Measurements from ENCODE around the gene CDC42EP3. TPM values are rescaled to one million over a fixed set of nuclear protein-coding genes. Genes with fewer than 3 reads are reported as not detected.

Gene CDC42EP3
- total RNA-seq, 1 donor from 2014 or later = 9.8 TPM

GRCh38 chr2:37627710-37628109, 43.7 kb downstream of the CDC42EP3 start:
- Mint-ChIP-seq H3K9me3 (no peaks in the 10 kb centered on the region), H3K4me3 (ENCODE audit: low read depth) (no peak overlapping the region), H3K36me3 (ENCODE audit: low read depth) (no peaks in the 10 kb centered on the region), H3K27me3 (ENCODE audit: low read depth) (peaks cover 4% of the 10 kb centered on the region), H3K4me1 (ENCODE audit: low read depth) (peaks cover 49% of the 10 kb centered on the region), H3K27ac (no peak overlapping the region)
- intact Hi-C loops (cut with micrococcal nuclease) = loop anchor here (10.0 kb wide), 1 partner anchor 253 kb away; no protein-coding TSS in a partner anchor
- no peak for DNase-seq (ENCODE audit: low spot score)

- peaks cover 48% of the 10 kb centered on the region for H3K4me1 Mint-ChIP-seq (ENCODE audit: low read depth)
These were observed 45.5 kb downstream of the CDC42EP3 start for GRCh38 chr2:37625796-37626571.

GRCh38 chr2:37625156-37625555, 46.3 kb downstream of the CDC42EP3 start:
- no peaks in the 10 kb centered on the region for H3K36me3 Mint-ChIP-seq (ENCODE audit: low read depth)
- H3K4me1 Mint-ChIP-seq (ENCODE audit: low read depth) = peaks cover 42% of the 10 kb centered on the region
- DNase-seq (ENCODE audit: low spot score) = no peak
- H3K9me3 Mint-ChIP-seq = no peaks in the 10 kb centered on the region
- H3K4me3 Mint-ChIP-seq (ENCODE audit: low read depth) = no peak overlapping the region
- intact Hi-C loops (cut with micrococcal nuclease) = loop anchor here (10.0 kb wide), 1 partner anchor 250 kb away; no protein-coding TSS in a partner anchor
- H3K27me3 Mint-ChIP-seq (ENCODE audit: low read depth) = no peaks in the 10 kb centered on the region
- H3K27ac Mint-ChIP-seq = peak overlapping the region; percentile 2

More at GRCh38 chr2:37625796-37626571, 45.5 kb downstream of the CDC42EP3 start:
- no peaks in the 10 kb centered on the region for H3K27me3 Mint-ChIP-seq (ENCODE audit: low read depth)
- no peak overlapping the region for H3K4me3 Mint-ChIP-seq (ENCODE audit: low read depth)
- intact Hi-C loops (cut with micrococcal nuclease) = loop anchor here (10.0 kb wide), 1 partner anchor 251 kb away; no protein-coding TSS in a partner anchor
- H3K36me3 Mint-ChIP-seq (ENCODE audit: low read depth) = no peaks in the 10 kb centered on the region
- H3K9me3 Mint-ChIP-seq = no peaks in the 10 kb centered on the region
- peak overlapping the region; percentile 74 for H3K27ac Mint-ChIP-seq
- DNase-seq (ENCODE audit: low spot score) = no peak

- DNase-seq (ENCODE audit: low spot score) = no peak
- Mint-ChIP-seq H3K27ac (peak overlapping the region; percentile 30), H3K4me3 (ENCODE audit: low read depth) (no peak overlapping the region), H3K27me3 (ENCODE audit: low read depth) (no peaks in the 10 kb centered on the region), H3K36me3 (ENCODE audit: low read depth) (no peaks in the 10 kb centered on the region), H3K9me3 (no peaks in the 10 kb centered on the region), H3K4me1 (ENCODE audit: low read depth) (peaks cover 42% of the 10 kb centered on the region)
- intact Hi-C loops (cut with micrococcal nuclease) = loop anchor here (1.0 to 10.0 kb wide), 3 partner anchors 11 to 249 kb away; no protein-coding TSS in a partner anchor
These were observed 47.2 kb downstream of the CDC42EP3 start for GRCh38 chr2:37623971-37624900.

GRCh38 chr2:37623406-37623805, 48.0 kb downstream of the CDC42EP3 start:
- H3K27ac Mint-ChIP-seq = no peak overlapping the region
- no peak overlapping the region for H3K4me3 Mint-ChIP-seq (ENCODE audit: low read depth)
- intact Hi-C loops (cut with micrococcal nuclease) = loop anchor here (10.0 kb wide), 1 partner anchor 249 kb away; no protein-coding TSS in a partner anchor
- H3K36me3 Mint-ChIP-seq (ENCODE audit: low read depth) = no peaks in the 10 kb centered on the region
- DNase-seq (ENCODE audit: low spot score) = no peak
- H3K4me1 Mint-ChIP-seq (ENCODE audit: low read depth) = peaks cover 42% of the 10 kb centered on the region
- H3K9me3 Mint-ChIP-seq = no peaks in the 10 kb centered on the region
- no peaks in the 10 kb centered on the region for H3K27me3 Mint-ChIP-seq (ENCODE audit: low read depth)

- Mint-ChIP-seq H3K27ac (no peak overlapping the region), H3K9me3 (no peaks in the 10 kb centered on the region), H3K4me1 (ENCODE audit: low read depth) (peaks cover 42% of the 10 kb centered on the region), H3K36me3 (ENCODE audit: low read depth) (no peaks in the 10 kb centered on the region), H3K4me3 (ENCODE audit: low read depth) (no peak overlapping the region), H3K27me3 (ENCODE audit: low read depth) (no peaks in the 10 kb centered on the region)
- no peak for DNase-seq (ENCODE audit: low spot score)
- intact Hi-C loops (cut with micrococcal nuclease) = loop anchor here (10.0 kb wide), 1 partner anchor 248 kb away; no protein-coding TSS in a partner anchor
These were observed 48.9 kb downstream of the CDC42EP3 start for GRCh38 chr2:37622450-37623100.

- H3K9me3 Mint-ChIP-seq = no peaks in the 10 kb centered on the region
- H3K27me3 Mint-ChIP-seq (ENCODE audit: low read depth) = no peaks in the 10 kb centered on the region
- H3K27ac Mint-ChIP-seq = no peak overlapping the region
- no peak for DNase-seq (ENCODE audit: low spot score)
- peaks cover 37% of the 10 kb centered on the region for H3K4me1 Mint-ChIP-seq (ENCODE audit: low read depth)
- intact Hi-C loops (cut with micrococcal nuclease) = loop anchor here (10.0 kb wide), 1 partner anchor 246 kb away; no protein-coding TSS in a partner anchor
- H3K36me3 Mint-ChIP-seq (ENCODE audit: low read depth) = no peaks in the 10 kb centered on the region
- no peak overlapping the region for H3K4me3 Mint-ChIP-seq (ENCODE audit: low read depth)
These were observed 50.2 kb downstream of the CDC42EP3 start for GRCh38 chr2:37621199-37621598.

GRCh38 chr2:37619959-37620300, 51.5 kb downstream of the CDC42EP3 start:
- Mint-ChIP-seq H3K4me3 (ENCODE audit: low read depth) (no peak overlapping the region), H3K27me3 (ENCODE audit: low read depth) (no peaks in the 10 kb centered on the region), H3K4me1 (ENCODE audit: low read depth) (peaks cover 37% of the 10 kb centered on the region), H3K36me3 (ENCODE audit: low read depth) (no peaks in the 10 kb centered on the region), H3K9me3 (no peaks in the 10 kb centered on the region), H3K27ac (no peak overlapping the region)
- DNase-seq (ENCODE audit: low spot score) = no peak
- intact Hi-C loops (cut with micrococcal nuclease) = loop anchor here (10.0 kb wide), 1 partner anchor 245 kb away; no protein-coding TSS in a partner anchor

GRCh38 chr2:37619230-37619958, 52.0 kb downstream of the CDC42EP3 start:
- Mint-ChIP-seq H3K4me1 (ENCODE audit: low read depth) (peaks cover 35% of the 10 kb centered on the region), H3K9me3 (no peaks in the 10 kb centered on the region), H3K27me3 (ENCODE audit: low read depth) (no peaks in the 10 kb centered on the region), H3K4me3 (ENCODE audit: low read depth) (no peak overlapping the region), H3K36me3 (ENCODE audit: low read depth) (no peaks in the 10 kb centered on the region), H3K27ac (no peak overlapping the region)
- no peak for DNase-seq (ENCODE audit: low spot score)
- intact Hi-C loops (cut with micrococcal nuclease) = no loop called here

- H3K27me3 Mint-ChIP-seq (ENCODE audit: low read depth) = no peaks in the 10 kb centered on the region
- no peaks in the 10 kb centered on the region for H3K36me3 Mint-ChIP-seq (ENCODE audit: low read depth)
- intact Hi-C loops (cut with micrococcal nuclease) = no loop called here
- peaks cover 24% of the 10 kb centered on the region for H3K4me1 Mint-ChIP-seq (ENCODE audit: low read depth)
- DNase-seq (ENCODE audit: low spot score) = no peak
- no peak overlapping the region for H3K27ac Mint-ChIP-seq
- H3K9me3 Mint-ChIP-seq = no peaks in the 10 kb centered on the region
- no peak overlapping the region for H3K4me3 Mint-ChIP-seq (ENCODE audit: low read depth)
These were observed 53.1 kb downstream of the CDC42EP3 start for GRCh38 chr2:37618326-37618725.

- Mint-ChIP-seq H3K36me3 (ENCODE audit: low read depth) (no peaks in the 10 kb centered on the region), H3K4me1 (ENCODE audit: low read depth) (peaks cover 21% of the 10 kb centered on the region), H3K27ac (no peak overlapping the region), H3K27me3 (ENCODE audit: low read depth) (no peaks in the 10 kb centered on the region), H3K4me3 (ENCODE audit: low read depth) (no peak overlapping the region), H3K9me3 (no peaks in the 10 kb centered on the region)
- intact Hi-C loops (cut with micrococcal nuclease) = no loop called here
- no peak for DNase-seq (ENCODE audit: low spot score)
These were observed 54.1 kb downstream of the CDC42EP3 start for GRCh38 chr2:37617119-37617892.
